ENCODE data around the gene DYNLL2.

GRCh38 chr17:58100506-58100905 is 17.3 kb downstream of the DYNLL2 start:
- TF ChIP-seq POLR2A (IDR thresholded peaks at IDR 0.05) (no peak), CTCF (IDR thresholded peaks at IDR 0.05) (no peak), POLR2AphosphoS5 (IDR thresholded peaks at IDR 0.05) (no peak), EP300 (IDR thresholded peaks at IDR 0.05) (no peak)
